Cardiac septum (tissue), 1 donor: ENCODE results near the gene MNAT1. TPM values are rescaled to one million over a fixed set of nuclear protein-coding genes. Genes with fewer than 3 reads are reported as not detected.

ENCODE experiments used
- DNase-seq: peaks from one replicate; pipeline ENCODE4 v3.0.0-alpha.2; 2020; ENCODE audit warnings: low spot score
- intact Hi-C: fragments of 100-400 bp; cut with DNase I; formaldehyde crosslinking; loops from one replicate; pipeline ENCODE4 v1.14.0; 2022
- total RNA-seq: library from RNA; stranded (reverse); fragmentation: NEBNext Ultra II Directional; extraction: Animal tissue kit (Norgen Biotek cat#: 25700); gene quantifications from one replicate; pipeline ENCODE4 v1.2.1, GENCODE V29; 2021
- donor health status: DM: no; HTN: no; CAD: no.

The MNAT1 gene
- total RNA-seq, 1 donor from 2014 or later = 29.9 TPM

- intact Hi-C loops = loop anchor here (5.0 kb wide), 1 partner anchor 262 kb away; the partner anchor contains the start of gene SIX4
- DNase-seq = no peak
These were observed 249.6 kb downstream of the MNAT1 start for GRCh38 chr14:60984196-60984595.

GRCh38 chr14:60986500-60986899 lies 251.9 kb downstream of the MNAT1 start:
- DNase-seq = no peak
- intact Hi-C loops = no loop called here

- intact Hi-C loops = no loop called here
- no peak for DNase-seq
These were observed 255.0 kb downstream of the MNAT1 start for GRCh38 chr14:60989599-60989998.

GRCh38 chr14:60998617-60999016 lies 264.1 kb downstream of the MNAT1 start:
- intact Hi-C loops = no loop called here
- no peak for DNase-seq

- intact Hi-C loops = no loop called here
- no peak for DNase-seq
These were observed 265.0 kb downstream of the MNAT1 start for GRCh38 chr14:60999536-60999935.

GRCh38 chr14:61003571-61003970 lies 269.0 kb downstream of the MNAT1 start:
- DNase-seq = no peak
- intact Hi-C loops = no loop called here

- intact Hi-C loops = no loop called here
- DNase-seq = no peak
These were observed 285.0 kb downstream of the MNAT1 start for GRCh38 chr14:61019537-61019936.

Other genes starting within 250 kb of the MNAT1 start
- gene C14orf39, start 248.7 kb upstream of the MNAT1 start, total RNA-seq = not detected
- not detected for gene SIX6, start 225.6 kb upstream of the MNAT1 start, total RNA-seq
- gene SIX1, start 85.3 kb upstream of the MNAT1 start, total RNA-seq = 0.89 TPM
- 1.9 TPM for gene SIX4, start 10.4 kb upstream of the MNAT1 start, total RNA-seq
- gene TRMT5, start 246.3 kb downstream of the MNAT1 start, total RNA-seq = 6.5 TPM
- gene SLC38A6, start 246.5 kb downstream of the MNAT1 start, total RNA-seq = 4.1 TPM